ENCODE measurements around the gene LBR.
A peak's percentile ranks its signal among the peaks of the same experiment; 100 is the strongest.

The LBR gene

DNA sequence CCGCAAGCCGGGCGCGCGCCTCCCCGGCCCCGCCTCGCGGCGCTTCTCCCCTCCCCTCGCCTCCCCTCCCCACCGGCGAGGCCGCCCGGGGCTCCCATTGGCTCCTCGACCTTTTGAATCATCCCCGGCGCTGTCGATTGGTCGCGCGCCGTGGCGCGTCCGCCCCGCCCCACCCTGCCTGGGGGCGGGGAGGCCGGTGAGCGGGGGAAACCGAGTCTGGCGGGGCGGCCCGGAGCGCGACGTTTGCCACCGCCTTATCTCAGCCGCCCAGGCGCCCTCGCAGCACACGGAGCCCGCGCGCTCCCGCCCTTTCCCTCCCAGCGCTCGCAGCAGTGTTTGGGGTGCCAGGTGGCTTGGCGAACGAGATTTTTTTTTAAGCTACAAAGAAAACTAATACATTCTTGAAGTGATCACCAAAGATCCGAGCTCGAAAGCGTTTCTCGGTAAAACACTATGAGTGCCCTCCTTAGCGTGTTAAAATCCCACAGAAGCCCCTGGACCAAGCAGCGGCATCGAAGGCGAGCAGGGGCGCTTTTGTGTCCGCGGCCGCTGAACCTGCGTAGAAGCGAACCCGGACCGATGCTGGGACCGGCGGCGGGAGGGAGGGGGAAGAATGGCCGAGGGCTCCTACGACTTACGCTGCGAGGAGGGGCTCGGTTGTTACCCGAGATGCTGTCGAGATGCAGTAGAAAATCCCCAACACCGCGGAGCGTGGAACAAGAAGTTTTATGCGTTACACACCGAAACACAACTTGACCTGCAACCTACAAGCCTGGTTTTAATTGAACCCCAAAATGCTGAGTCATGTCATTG lies 436 bp upstream of the LBR start:
- H3K27ac ChIP-seq: peak overlapping the region; percentile 91
- TF ChIP-seq, protein P1, sequence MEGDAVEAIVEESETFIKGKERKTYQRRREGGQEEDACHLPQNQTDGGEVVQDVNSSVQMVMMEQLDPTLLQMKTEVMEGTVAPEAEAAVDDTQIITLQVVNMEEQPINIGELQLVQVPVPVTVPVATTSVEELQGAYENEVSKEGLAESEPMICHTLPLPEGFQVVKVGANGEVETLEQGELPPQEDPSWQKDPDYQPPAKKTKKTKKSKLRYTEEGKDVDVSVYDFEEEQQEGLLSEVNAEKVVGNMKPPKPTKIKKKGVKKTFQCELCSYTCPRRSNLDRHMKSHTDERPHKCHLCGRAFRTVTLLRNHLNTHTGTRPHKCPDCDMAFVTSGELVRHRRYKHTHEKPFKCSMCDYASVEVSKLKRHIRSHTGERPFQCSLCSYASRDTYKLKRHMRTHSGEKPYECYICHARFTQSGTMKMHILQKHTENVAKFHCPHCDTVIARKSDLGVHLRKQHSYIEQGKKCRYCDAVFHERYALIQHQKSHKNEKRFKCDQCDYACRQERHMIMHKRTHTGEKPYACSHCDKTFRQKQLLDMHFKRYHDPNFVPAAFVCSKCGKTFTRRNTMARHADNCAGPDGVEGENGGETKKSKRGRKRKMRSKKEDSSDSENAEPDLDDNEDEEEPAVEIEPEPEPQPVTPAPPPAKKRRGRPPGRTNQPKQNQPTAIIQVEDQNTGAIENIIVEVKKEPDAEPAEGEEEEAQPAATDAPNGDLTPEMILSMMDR (conservative IDR thresholded peaks at IDR 0.05): no peak

DNA sequence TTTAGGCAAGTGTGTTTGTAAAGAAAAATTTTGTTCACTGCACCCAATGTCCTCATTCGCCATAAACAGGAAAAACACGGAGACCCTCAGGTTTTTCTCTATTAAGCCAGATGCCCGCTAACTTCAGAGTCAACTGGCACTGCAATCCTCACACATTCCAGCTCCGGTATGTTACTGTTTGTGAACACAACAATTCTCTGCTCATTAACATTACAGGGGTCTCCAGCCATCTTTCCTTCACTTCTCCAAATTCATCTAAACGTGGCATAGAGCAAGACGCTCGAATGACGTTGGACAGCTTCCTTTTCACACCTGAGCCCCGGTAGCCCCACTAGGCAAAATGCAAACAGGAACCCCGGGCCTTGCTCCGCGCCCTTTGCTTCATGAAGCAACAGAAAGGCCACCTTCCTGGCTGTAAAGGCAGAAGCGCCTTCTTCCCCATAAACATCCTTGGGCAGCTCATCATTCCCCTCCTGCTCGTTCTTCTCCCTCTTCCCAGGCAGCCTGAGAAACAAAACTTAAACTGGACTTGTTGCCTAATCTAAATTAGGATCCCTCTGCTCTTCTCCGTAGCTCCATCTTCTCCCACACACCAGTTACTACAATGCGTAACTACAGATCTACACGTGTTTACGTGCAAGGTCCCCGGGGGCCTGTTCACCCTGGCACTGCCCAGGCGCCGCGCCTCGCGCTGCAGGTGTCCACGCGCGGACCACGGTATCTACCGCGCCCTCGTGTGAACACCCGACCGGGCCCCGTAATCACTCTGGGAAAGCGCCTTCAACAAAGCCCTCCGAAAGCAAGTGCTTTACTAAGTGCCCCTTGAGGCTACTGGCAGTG lies 1.2 kb downstream of the LBR start:
- TF ChIP-seq, protein P1 (conservative IDR thresholded peaks at IDR 0.05): no peak
- peak overlapping the region; percentile 91 for H3K27ac ChIP-seq

DNA sequence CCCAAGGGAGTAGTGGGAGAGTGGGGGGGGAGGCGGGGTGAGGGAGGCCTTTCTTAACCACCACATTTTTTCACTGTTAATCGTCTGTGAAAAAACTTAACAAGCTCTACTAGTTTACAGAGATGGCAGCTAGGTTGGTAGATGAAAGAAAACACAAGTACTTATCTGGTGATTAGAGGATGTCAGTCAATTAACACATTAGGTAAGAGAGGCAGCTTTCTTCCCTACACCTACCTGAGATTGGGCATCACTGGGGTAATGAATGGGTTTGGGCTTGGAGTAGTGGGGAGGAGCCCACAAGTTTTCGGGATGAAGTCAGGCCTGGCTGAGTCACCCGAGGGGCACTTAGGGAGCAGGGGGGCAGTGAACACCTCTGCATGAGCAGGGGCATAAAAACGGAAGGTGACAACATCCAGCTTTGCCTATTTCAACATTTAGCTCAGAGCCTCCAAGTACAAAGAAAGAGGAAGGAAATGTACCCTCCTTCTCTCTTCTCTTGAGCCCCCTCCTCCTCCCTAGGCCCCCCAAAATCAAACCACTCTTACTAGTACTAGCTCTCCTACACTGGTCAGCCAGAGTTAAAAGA lies 2.5 kb downstream of the LBR start:
- TF ChIP-seq, protein P1 (conservative IDR thresholded peaks at IDR 0.05): no peak
- peak overlapping the region; percentile 91 for H3K27ac ChIP-seq

DNA sequence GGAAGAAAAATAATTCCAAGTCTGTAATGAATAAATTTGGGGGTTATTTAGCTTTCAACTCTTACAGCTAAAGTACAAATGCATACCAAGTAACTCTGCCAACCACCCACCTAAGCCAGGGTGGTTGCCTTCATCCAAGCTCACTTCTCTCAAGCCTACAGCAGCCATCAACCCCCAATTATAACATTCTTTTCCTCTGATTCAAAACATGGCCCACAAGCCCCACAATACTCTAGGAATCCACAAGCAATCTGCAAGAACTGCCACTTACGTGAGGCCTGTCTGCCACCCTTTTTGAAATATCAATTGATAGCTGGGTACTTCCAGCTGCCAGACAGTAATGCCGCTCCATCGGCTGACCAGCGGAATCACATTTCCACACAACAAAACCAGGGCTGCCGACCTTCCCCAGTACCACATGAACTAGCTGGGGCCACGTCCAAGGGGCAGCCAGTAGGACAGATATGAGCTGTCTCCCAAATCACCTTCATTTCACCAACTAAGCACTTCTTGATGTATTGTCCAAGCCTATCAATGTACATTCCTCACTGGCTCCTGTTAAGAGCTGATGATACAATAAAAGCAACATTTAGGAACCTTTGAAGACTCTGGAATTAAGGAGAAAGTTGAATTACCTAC lies 3.2 kb downstream of the LBR start:
- TF ChIP-seq, protein P1 (conservative IDR thresholded peaks at IDR 0.05): no peak
- peak overlapping the region; percentile 91 for H3K27ac ChIP-seq

DNA sequence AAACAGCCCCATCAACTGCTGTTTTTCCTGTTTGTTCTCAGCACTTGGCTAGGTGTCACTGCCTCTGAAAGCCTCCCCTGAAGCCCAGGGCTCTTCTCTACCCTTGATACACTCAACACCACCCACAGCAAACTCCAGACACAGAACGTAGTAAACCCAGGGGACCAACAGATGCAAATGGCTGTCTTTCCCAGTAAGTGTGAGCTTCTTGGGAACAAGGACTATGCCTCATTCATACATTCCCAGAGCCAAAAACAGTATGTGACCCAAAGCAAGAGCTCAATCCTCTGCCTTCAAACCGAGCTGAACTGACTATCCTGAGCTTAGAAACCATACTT lies 4.4 kb downstream of the LBR start:
- H3K27ac ChIP-seq: peak overlapping the region; percentile 91
- TF ChIP-seq, protein P1 (conservative IDR thresholded peaks at IDR 0.05): no peak

DNA sequence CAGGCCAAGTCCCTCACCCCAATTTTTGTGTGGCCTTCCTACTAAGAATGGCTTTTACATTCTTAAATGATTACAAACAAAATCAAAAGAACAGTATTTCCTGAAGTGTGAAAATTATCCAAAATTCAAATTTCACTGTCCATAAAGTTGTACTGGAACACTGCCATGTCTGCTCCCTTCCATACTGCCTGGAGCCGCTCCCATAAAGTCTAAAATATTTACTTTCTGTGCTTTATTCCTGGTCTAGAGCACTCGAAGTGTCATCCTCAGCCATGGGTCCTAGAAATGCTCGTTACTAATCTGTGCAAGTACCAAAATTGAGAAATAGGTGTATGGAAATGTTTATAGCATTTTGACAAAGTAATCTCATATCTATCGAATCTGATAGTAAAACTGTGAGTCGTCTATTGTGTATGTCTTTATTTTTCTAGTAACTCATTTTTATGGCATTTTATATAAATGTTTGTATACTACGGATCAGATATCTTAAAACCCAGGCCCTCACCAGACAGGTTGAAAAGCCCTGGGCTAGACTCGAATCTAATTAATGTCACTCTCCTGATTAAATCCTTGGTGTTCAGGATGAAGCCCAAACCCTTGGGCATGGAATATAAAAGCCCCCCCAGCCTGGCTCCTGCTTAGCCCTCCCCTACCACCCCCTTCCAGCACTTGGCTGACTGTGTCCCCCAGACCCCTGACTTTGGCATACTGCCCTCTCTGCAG lies 4.9 kb downstream of the LBR start:
- TF ChIP-seq, protein P1 (conservative IDR thresholded peaks at IDR 0.05): no peak
- peak overlapping the region; percentile 91 for H3K27ac ChIP-seq
